H1 (cell line): ENCODE measurements around the gene ZDHHC22.

Source experiments
- CTCF ChIP-seq, 3 experiments: IDR thresholded peaks; 1 replicate in 2 of 3; 2 replicates in 1 of 3; pipeline versions ENCODE4 v1.5.1 to v1.6.1; 2011; ENCODE audit warnings: low read length in 3 of 3, mild to moderate bottlenecking in 3 of 3, inconsistent platforms in 2 of 3, low read depth in 1 of 3, moderate library complexity in 1 of 3; ENCODE audit not compliant: insufficient read depth in 1 of 3; ENCODE audit errors: control extremely low read depth in 1 of 3
- EP300 ChIP-seq, 2 experiments: IDR thresholded peaks; 1 replicate in 1 of 2; 2 replicates in 1 of 2; pipeline ENCODE4 v1.6.1; 2011 to 2012; ENCODE audit warnings: low read depth in 2 of 2, low read length in 2 of 2, mild to moderate bottlenecking in 2 of 2, borderline replicate concordance in 1 of 2, inconsistent platforms in 1 of 2, moderate library complexity in 1 of 2
- KDM5A ChIP-seq: fragments of 200-600 bp; IDR thresholded peaks from 2 replicates; pipeline ENCODE4 v1.7.1; 2012; ENCODE audit warnings: mild to moderate bottlenecking, low read length, inconsistent platforms, mixed read lengths
- MAX ChIP-seq: IDR thresholded peaks from 2 replicates; pipeline ENCODE4 v1.6.1; 2012; ENCODE audit warnings: inconsistent platforms
- SRF ChIP-seq: IDR thresholded peaks from 2 replicates; pipeline ENCODE4 v1.6.1; 2011; ENCODE audit warnings: mild to moderate bottlenecking, low read depth, low read length, moderate library complexity
- USF2 ChIP-seq: IDR thresholded peaks from 2 replicates; pipeline ENCODE4 v1.6.1; 2011; ENCODE audit warnings: low read length, improper control_type of control experiment

- TF ChIP-seq EP300 (IDR thresholded peaks at IDR 0.05; ENCODE audit: borderline replicate concordance in 1 of 2, low read depth in 2 of 2, low read length in 2 of 2), result no peak
- TF ChIP-seq CTCF (IDR thresholded peaks at IDR 0.05; ENCODE audit: control extremely low read depth in 1 of 3, insufficient read depth in 1 of 3, low read depth in 1 of 3, low read length in 3 of 3), result no peak
- TF ChIP-seq SRF, result no peak
- TF ChIP-seq USF2, result no peak
- TF ChIP-seq KDM5A, result no peak
- no peak for TF ChIP-seq MAX
Observed at GRCh38 chr14:77155083-77155482, 13.5 kb upstream of the ZDHHC22 start.
